B cell (primary cell): ENCODE measurements around the gene CCDC57. TPM values are rescaled to one million over a fixed set of nuclear protein-coding genes. Genes with fewer than 3 reads are reported as not detected.

Experiments
- ATAC-seq: fragments of 200-7000 bp; cut with Tn5 transposase; one replicate; pipeline ENCODE4 v1.10.0; 2021; ENCODE audit warnings: low read depth, mild to moderate bottlenecking, moderate number of reproducible peaks, moderate library complexity
- CTCF ChIA-PET: fragments of 350-600 bp; sonication (Branson Sonifier 250); formaldehyde crosslinking; loops from one replicate; lab custom pipeline; 2021; ENCODE audit warnings: antibody characterized with exemption, inconsistent platforms; lab: Charles Lee
- POLR2A ChIA-PET: fragments of 350-600 bp; sonication (Branson Sonifier 250); formaldehyde crosslinking; loops from one replicate; lab custom pipeline; 2021; ENCODE audit warnings: antibody characterized with exemption; lab: Charles Lee
- DNase-seq: peaks from one replicate; pipeline ENCODE4 v3.0.0; 2013
- H2AFZ ChIP-seq: 2 replicates; pipeline ENCODE4 v1.6.1; 2012; ENCODE audit warnings: mild to moderate bottlenecking, low read depth, low read length; ENCODE audit not compliant: insufficient read depth, poor library complexity, severe bottlenecking
- H3K27ac ChIP-seq, 2 donors: 1 replicate in 1 of 2; 2 replicates in 1 of 2; pipeline ENCODE4 v1.5.1; 2012 to 2013; ENCODE audit warnings: low read length in 2 of 2, mild to moderate bottlenecking in 2 of 2, moderate library complexity in 1 of 2
- H3K27me3 ChIP-seq, 4 experiments: fragments of 200-600 bp in 1 of 4; sonication (generic) in 1 of 4; replicated peaks in 1 of 4; 1 replicate in 2 of 4; 2 replicates in 2 of 4; pipeline versions ENCODE4 v1.6.1 to v1.7.0; 2013 to 2016; ENCODE audit warnings: low read length in 3 of 4, mild to moderate bottlenecking in 2 of 4, mixed read lengths in 1 of 4, moderate library complexity in 1 of 4; ENCODE audit not compliant: insufficient read depth in 4 of 4, control insufficient read depth in 3 of 4; ENCODE audit errors: control extremely low read depth in 1 of 4
- H3K36me3 ChIP-seq, 2 experiments: replicated peaks in 1 of 2; 1 replicate in 1 of 2; 2 replicates in 1 of 2; pipeline versions ENCODE4 v1.6.1 to v1.7.1; 2013; ENCODE audit warnings: low read length in 1 of 2; ENCODE audit not compliant: insufficient read depth in 2 of 2, control insufficient read depth in 1 of 2; ENCODE audit errors: control extremely low read depth in 1 of 2, extremely low read depth in 1 of 2
- H3K4me1 ChIP-seq, 2 donors: fragments of 200-600 bp in 1 of 2; sonication (generic) in 1 of 2; 1 replicate in 1 of 2; 2 replicates in 1 of 2; pipeline versions ENCODE4 v1.5.1 to v1.6.1; 2013 to 2017; ENCODE audit warnings: low read length in 2 of 2; ENCODE audit not compliant: control insufficient read depth in 2 of 2, insufficient read depth in 2 of 2
- H3K4me2 ChIP-seq: replicated peaks from 2 replicates; pipeline ENCODE3; 2012; ENCODE audit warnings: mild to moderate bottlenecking, low read depth, low read length; ENCODE audit not compliant: poor library complexity, severe bottlenecking
- H3K4me3 ChIP-seq, 5 experiments: fragments of 200-600 bp in 1 of 5; sonication (generic) in 1 of 5; 1 replicate in 3 of 5; 2 replicates in 2 of 5; pipeline versions ENCODE4 v1.5.1 to v1.7.0; 2011 to 2016; ENCODE audit warnings: low read length in 4 of 5, mild to moderate bottlenecking in 4 of 5, low read depth in 2 of 5, control low read depth in 1 of 5, moderate library complexity in 1 of 5; ENCODE audit not compliant: insufficient read depth in 1 of 5; ENCODE audit errors: control extremely low read depth in 1 of 5, extremely low read depth in 1 of 5
- H3K79me2 ChIP-seq: fragments of 200-600 bp; sonication (generic); one replicate; pipeline ENCODE4 v1.6.0; 2016; ENCODE audit warnings: low read length; ENCODE audit not compliant: control insufficient read depth, insufficient read depth
- H3K9ac ChIP-seq: fragments of 200-600 bp; sonication (generic); 2 replicates; pipeline ENCODE4 v1.6.1; 2017; ENCODE audit warnings: mild to moderate bottlenecking, low read length, moderate library complexity
- H3K9me3 ChIP-seq, 3 donors: one replicate each; pipeline versions ENCODE4 v1.6.1 to v1.7.1; 2013; ENCODE audit warnings: low read length in 2 of 3; ENCODE audit not compliant: control insufficient read depth in 2 of 3, insufficient read depth in 1 of 3; ENCODE audit errors: control extremely low read depth in 1 of 3
- H4K20me1 ChIP-seq: 2 replicates; pipeline ENCODE4 v1.6.0; 2012; ENCODE audit warnings: mild to moderate bottlenecking, low read length; ENCODE audit not compliant: insufficient read depth, control insufficient read depth, poor library complexity, severe bottlenecking
- H3K27ac Mint-ChIP-seq: one replicate; pipeline ENCODE4 v1.8.0; 2021; ENCODE audit warnings: mixed read lengths
- H3K27me3 Mint-ChIP-seq: one replicate; pipeline ENCODE4 v1.8.0; 2021; ENCODE audit warnings: mixed read lengths
- H3K4me1 Mint-ChIP-seq: one replicate; pipeline ENCODE4 v1.8.0; 2021; ENCODE audit warnings: mixed read lengths
- H3K4me3 Mint-ChIP-seq: one replicate; pipeline ENCODE4 v1.8.0; 2021; ENCODE audit warnings: mixed read lengths
- H3K9me3 Mint-ChIP-seq: one replicate; pipeline ENCODE4 v1.8.0; 2022; ENCODE audit warnings: mixed read lengths; ENCODE audit not compliant: insufficient read depth
- EZH2 ChIP-seq: IDR thresholded peaks from 2 replicates; pipeline ENCODE4 v1.6.1; 2012; ENCODE audit warnings: borderline replicate concordance, low read depth, mild to moderate bottlenecking, moderate library complexity, low read length; ENCODE audit not compliant: insufficient read depth, poor library complexity, severe bottlenecking
- WGBS: methylation state at CpG from one replicate; pipeline ENCODE4 v1.1.5; 2013; ENCODE audit warnings: missing lambda C conversion rate; ENCODE audit not compliant: insufficient coverage; 5-methylcytosine and 5-hydroxymethylcytosine counted together
- intact Hi-C: fragments of 100-400 bp; cut with micrococcal nuclease; formaldehyde crosslinking; loops from one replicate; pipeline ENCODE4 v1.10.0; 2022
- polyA plus RNA-seq: library from polyadenylated mRNA; depleted of rRNA; stranded (reverse); fragments of >200 nt; gene quantifications from 2 replicates; pipeline ENCODE4 v1.2.3, GENCODE V29; 2012
- total RNA-seq, 2 donors: library from RNA; stranded (reverse); fragments of 120-200 nt in 1 of 2; gene quantifications; 1 replicate in 1 of 2; 2 replicates in 1 of 2; pipeline versions ENCODE4 v1.2.3 to v1.2.4, GENCODE V29; 2013 to 2022
- TF ChIP-seq, protein P1 (sequence below): fragments of 200-600 bp; IDR thresholded peaks from one replicate; pipeline ENCODE4 v1.8.0; 2022; ENCODE audit warnings: antibody characterized with exemption, mild to moderate bottlenecking

CCDC57 gene
- total and polyA plus RNA-seq, 2 donors (not counting 1 experiment from before 2014, with no cell fraction given) = 49.7 to 67.2 TPM

DNA sequence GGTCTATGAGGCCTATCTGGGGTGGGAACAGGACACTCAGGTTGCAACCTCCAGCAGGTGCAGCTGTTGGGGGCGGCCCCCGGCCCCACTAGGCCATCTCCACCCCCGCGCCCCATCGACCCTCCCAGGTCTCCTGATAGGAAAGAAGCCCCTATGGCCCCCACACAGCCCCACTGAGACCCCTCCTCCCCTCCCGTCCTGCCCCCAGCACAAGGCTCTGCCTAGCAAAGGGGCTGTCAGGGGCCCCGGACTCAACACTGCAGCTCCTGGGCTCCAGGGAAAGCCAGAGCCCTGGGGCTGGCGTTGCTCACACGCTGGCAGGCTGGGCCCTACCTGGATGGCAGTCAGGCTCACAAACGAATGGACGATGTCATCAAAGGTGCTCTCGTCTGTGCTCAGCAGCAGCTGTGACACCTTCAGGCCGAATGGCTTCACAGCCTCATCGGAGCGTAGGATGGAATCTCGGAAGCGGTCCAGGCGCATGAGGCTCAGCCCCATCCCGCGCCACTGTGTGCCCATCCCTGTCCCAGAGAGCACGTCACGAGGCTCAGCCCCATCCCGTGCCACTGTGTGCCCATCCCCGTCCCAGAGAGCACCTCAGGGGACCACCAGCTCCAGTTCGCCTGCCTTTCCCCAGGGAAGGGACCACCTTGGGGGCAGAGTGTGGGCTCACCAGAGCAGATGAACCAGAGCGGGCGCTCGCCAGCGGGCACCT is 121.9 kb downstream of the CCDC57 start:
- 97% methylated on average over 25 of the region's 29 CpGs for WGBS
- Histone ChIP-seq H3K4me2 (no peak overlapping the region), H3K79me2 (peaks cover 19% of the 10 kb centered on the region), H3K27me3 (no peaks in the 10 kb centered on the region), H3K4me3 (no peak overlapping the region), H3K36me3 (peaks cover 0 to 73% of the 10 kb centered on the region in 2 experiments), H3K9ac (no peak overlapping the region), H2AFZ (no peak overlapping the region), H3K27ac (no peak overlapping the region), H4K20me1 (no peaks in the 10 kb centered on the region), H3K4me1 (no peaks in the 10 kb centered on the region), H3K9me3 (no peaks in the 10 kb centered on the region)
- ATAC-seq (no peak), DNase-seq (no peak)
- intact Hi-C loops = loop anchor here (10.0 kb wide), 1 partner anchor 124 kb away; the partner anchor contains the start of gene CCDC57
- ChIA-PET CTCF (no interaction called here), POLR2A (no interaction called here)
- no peaks in the 10 kb centered on the region for H3K27me3 Mint-ChIP-seq
- H3K4me3 Mint-ChIP-seq = no peak overlapping the region
- no peak overlapping the region for H3K27ac Mint-ChIP-seq
- no peaks in the 10 kb centered on the region for H3K4me1 Mint-ChIP-seq
- H3K9me3 Mint-ChIP-seq = no peaks in the 10 kb centered on the region
- no peak for TF ChIP-seq EZH2
- TF ChIP-seq, protein P1, sequence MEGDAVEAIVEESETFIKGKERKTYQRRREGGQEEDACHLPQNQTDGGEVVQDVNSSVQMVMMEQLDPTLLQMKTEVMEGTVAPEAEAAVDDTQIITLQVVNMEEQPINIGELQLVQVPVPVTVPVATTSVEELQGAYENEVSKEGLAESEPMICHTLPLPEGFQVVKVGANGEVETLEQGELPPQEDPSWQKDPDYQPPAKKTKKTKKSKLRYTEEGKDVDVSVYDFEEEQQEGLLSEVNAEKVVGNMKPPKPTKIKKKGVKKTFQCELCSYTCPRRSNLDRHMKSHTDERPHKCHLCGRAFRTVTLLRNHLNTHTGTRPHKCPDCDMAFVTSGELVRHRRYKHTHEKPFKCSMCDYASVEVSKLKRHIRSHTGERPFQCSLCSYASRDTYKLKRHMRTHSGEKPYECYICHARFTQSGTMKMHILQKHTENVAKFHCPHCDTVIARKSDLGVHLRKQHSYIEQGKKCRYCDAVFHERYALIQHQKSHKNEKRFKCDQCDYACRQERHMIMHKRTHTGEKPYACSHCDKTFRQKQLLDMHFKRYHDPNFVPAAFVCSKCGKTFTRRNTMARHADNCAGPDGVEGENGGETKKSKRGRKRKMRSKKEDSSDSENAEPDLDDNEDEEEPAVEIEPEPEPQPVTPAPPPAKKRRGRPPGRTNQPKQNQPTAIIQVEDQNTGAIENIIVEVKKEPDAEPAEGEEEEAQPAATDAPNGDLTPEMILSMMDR = no peak
